Mesodermal cell (in vitro differentiated cells): ENCODE results near the gene TRIM45.

Experiments
- H3K27ac ChIP-seq: 2 replicates; pipeline ENCODE4 v1.7.0; 2013; ENCODE audit warnings: mild to moderate bottlenecking, low read depth, low read length, moderate library complexity; ENCODE audit not compliant: severe bottlenecking
- H3K36me3 ChIP-seq: 2 replicates; pipeline ENCODE4 v1.7.1; 2013; ENCODE audit warnings: mild to moderate bottlenecking, low read length, moderate library complexity; ENCODE audit not compliant: control insufficient read depth, insufficient read depth
- H3K4me1 ChIP-seq: one replicate; pipeline ENCODE4 v1.7.1; 2013; ENCODE audit warnings: mild to moderate bottlenecking, low read length; ENCODE audit not compliant: insufficient read depth, control insufficient read depth, poor library complexity, severe bottlenecking
- H3K4me3 ChIP-seq: 2 replicates; pipeline ENCODE4 v1.7.0; 2013; ENCODE audit warnings: low read length, control low read depth, mild to moderate bottlenecking; ENCODE audit not compliant: insufficient read depth, poor library complexity, severe bottlenecking; ENCODE audit errors: extremely low read depth
- H3K9me3 ChIP-seq: 2 replicates; pipeline ENCODE4 v1.7.1; 2013; ENCODE audit warnings: mild to moderate bottlenecking, low read length, moderate library complexity; ENCODE audit not compliant: control insufficient read depth
- WGBS, 2 experiments: methylation state at CpG; one replicate each; pipeline ENCODE4 v1.1.5; 2013; ENCODE audit warnings: missing lambda C conversion rate in 2 of 2; ENCODE audit not compliant: insufficient coverage in 2 of 2; 5-methylcytosine and 5-hydroxymethylcytosine counted together

The TRIM45 gene

GRCh38 chr1:117101334-117101733 is 20.2 kb downstream of the TRIM45 start:
- H3K36me3 ChIP-seq = peaks cover 65% of the 10 kb centered on the region
- no CpG with 5 or more reads among the region's 1 CpG for WGBS, 2 experiments
- no peak overlapping the region for H3K4me3 ChIP-seq
- no peaks in the 10 kb centered on the region for H3K9me3 ChIP-seq
- H3K4me1 ChIP-seq = peaks cover 6% of the 10 kb centered on the region
- no peak overlapping the region for H3K27ac ChIP-seq

DNA sequence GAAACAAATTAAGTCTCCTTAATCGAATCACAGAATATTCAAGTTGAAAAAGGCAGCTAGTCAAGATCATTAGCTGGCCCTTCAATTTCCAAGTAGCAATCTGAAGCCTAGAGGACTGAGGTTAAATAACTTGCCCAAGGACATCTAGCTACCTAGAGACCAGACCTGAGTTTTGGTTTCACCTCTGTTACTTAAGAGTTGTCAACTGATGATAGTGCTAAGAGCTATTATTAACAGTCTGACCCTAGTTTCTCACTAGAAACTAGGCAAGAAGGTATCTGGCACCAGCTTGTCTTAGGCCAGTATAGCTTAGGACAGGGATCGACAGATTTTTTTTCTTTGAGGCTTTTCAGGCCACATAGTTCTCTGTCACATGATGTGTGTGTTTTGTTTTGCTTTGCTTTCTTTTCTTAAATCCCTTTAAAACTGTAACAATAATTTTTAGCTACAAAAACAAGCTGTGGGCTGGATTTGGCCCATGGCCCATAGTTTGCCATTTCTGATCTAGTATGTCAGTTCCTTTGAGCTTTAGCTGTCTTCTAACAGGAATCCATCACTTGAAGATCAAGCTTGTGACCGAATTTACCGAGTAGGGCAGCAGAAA is 23.2 kb downstream of the TRIM45 start:
- H3K4me1 ChIP-seq = peaks cover 16% of the 10 kb centered on the region
- H3K4me3 ChIP-seq = no peak overlapping the region
- WGBS, 2 experiments = 96% methylated on average over 3 of the region's 4 CpGs; no CpG with 5 or more reads in 1 of the 2 experiments
- peaks cover 75% of the 10 kb centered on the region for H3K36me3 ChIP-seq
- no peak overlapping the region for H3K27ac ChIP-seq
- H3K9me3 ChIP-seq = no peaks in the 10 kb centered on the region

DNA sequence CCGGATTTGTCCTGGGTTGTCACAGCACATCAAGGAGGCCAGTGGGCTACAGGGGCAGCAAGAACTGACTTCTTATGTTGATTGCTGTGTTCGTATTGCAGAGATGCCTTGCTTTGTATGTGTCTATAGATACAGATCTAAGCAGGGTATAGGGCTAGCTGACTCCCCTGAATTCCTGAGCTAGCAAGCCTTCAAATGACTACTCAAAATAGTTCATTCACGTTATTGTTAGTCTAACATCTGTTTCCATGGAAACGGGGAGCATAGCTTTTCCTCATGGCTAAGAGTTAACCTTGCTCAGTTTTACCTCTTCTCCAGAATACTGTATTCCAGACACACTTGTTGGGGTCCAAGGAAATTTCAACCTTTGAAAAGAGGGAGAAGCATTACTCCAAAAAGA is 24.1 kb downstream of the TRIM45 start:
- H3K9me3 ChIP-seq = no peaks in the 10 kb centered on the region
- peaks cover 67% of the 10 kb centered on the region for H3K36me3 ChIP-seq
- H3K4me3 ChIP-seq = no peak overlapping the region
- WGBS, 2 experiments = 87 to 96% methylated on average over 2 of the region's 4 CpGs
- peaks cover 22% of the 10 kb centered on the region for H3K4me1 ChIP-seq
- H3K27ac ChIP-seq = no peak overlapping the region

DNA sequence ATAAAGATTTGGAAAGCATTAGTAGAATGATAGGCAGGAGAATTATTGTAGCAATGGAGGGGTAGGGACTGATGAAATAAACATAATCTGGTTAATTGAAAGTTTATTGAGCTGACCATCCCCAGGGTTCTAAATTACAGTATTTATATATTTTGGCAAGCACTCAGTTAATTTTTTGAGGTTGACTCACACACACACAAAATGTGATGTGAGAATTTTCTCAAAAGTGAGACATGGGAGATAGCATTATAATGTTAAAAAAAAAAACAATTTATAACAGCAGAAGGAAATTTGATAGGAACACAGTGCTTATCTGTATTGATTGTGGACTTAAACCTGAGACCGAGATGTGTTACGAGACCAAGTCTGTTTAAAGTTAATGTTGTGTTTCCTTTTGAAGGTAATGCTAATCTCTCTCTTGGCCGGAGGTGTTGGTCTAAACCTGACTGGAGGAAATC is 24.6 kb downstream of the TRIM45 start:
- Histone ChIP-seq H3K9me3 (no peaks in the 10 kb centered on the region), H3K4me3 (no peak overlapping the region), H3K4me1 (peaks cover 27% of the 10 kb centered on the region), H3K27ac (no peak overlapping the region), H3K36me3 (peaks cover 64% of the 10 kb centered on the region)
- WGBS, 2 experiments = 91 to 92% methylated on average over 2 to 3 of the region's 3 CpGs

DNA sequence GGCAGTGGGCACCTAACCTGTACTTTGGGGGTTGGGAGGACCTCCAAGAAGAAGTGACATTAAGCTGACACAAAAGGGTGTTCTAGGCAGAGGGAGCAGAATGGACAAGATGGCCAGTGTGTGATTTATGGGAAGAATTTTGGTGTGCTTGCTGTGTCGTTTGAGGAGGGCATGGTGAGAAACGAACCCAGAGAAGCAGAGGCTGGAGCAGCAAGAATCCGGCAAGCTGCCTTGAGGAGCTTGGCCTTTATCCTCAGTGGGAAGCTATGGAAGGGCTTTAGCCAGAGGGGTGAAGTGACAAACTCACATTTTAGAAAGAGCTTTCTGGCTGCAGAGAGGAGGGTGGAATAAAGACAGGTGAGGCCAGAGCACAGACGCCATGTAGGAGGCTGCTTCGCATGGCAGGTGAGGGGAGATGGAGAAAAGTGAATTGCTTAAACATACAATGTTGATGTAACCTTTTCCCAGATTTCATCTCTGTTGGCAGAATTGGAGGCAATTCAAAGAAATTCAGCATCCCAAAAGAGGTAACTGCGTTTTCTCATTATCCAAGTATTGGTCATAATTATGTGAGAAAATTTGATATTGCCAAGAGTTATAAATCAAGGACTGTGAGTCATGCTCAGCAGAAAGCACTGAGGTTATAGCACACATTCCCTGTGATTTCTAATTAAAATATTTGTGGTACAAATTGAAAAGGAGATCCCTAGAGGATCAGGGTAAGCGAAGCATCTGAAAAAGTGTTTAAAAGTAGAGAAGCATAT is 26.5 kb downstream of the TRIM45 start:
- Histone ChIP-seq H3K36me3 (peaks cover 63% of the 10 kb centered on the region), H3K9me3 (no peaks in the 10 kb centered on the region), H3K27ac (no peak overlapping the region), H3K4me1 (peaks cover 27% of the 10 kb centered on the region), H3K4me3 (no peak overlapping the region)
- 96% methylated on average over 5 to 6 of the region's 7 CpGs for WGBS, 2 experiments

GRCh38 chr1:117093870-117094621 is 27.5 kb downstream of the TRIM45 start:
- H3K4me1 ChIP-seq = peaks cover 27% of the 10 kb centered on the region
- 81 to 82% methylated on average over 2 to 5 of the region's 6 CpGs for WGBS, 2 experiments
- peak overlapping the region; percentile 96 for H3K27ac ChIP-seq
- peaks cover 63% of the 10 kb centered on the region for H3K36me3 ChIP-seq
- no peaks in the 10 kb centered on the region for H3K9me3 ChIP-seq
- H3K4me3 ChIP-seq = no peak overlapping the region

- Histone ChIP-seq H3K4me1 (peaks cover 27% of the 10 kb centered on the region), H3K36me3 (peaks cover 60% of the 10 kb centered on the region), H3K4me3 (no peak overlapping the region), H3K9me3 (no peaks in the 10 kb centered on the region), H3K27ac (peak overlapping the region; percentile 96)
- 45 to 46% methylated on average over 6 of the region's 7 CpGs for WGBS, 2 experiments
Measured at GRCh38 chr1:117093091-117093534, 28.4 kb downstream of the TRIM45 start.

- Histone ChIP-seq H3K27ac (peak overlapping the region; percentile 96), H3K4me3 (no peak overlapping the region), H3K9me3 (no peaks in the 10 kb centered on the region), H3K4me1 (peaks cover 27% of the 10 kb centered on the region), H3K36me3 (peaks cover 60% of the 10 kb centered on the region)
- WGBS, 2 experiments = 88 to 93% methylated on average over 5 of the region's 5 CpGs
Measured at GRCh38 chr1:117092594-117092993, 29.0 kb downstream of the TRIM45 start.

GRCh38 chr1:117089996-117090395 is 31.6 kb downstream of the TRIM45 start:
- Histone ChIP-seq H3K27ac (no peak overlapping the region), H3K4me3 (no peak overlapping the region), H3K4me1 (peaks cover 21% of the 10 kb centered on the region), H3K36me3 (peaks cover 61% of the 10 kb centered on the region), H3K9me3 (no peaks in the 10 kb centered on the region)
- 55 to 90% methylated on average over 1 of the region's 2 CpGs for WGBS, 2 experiments

DNA sequence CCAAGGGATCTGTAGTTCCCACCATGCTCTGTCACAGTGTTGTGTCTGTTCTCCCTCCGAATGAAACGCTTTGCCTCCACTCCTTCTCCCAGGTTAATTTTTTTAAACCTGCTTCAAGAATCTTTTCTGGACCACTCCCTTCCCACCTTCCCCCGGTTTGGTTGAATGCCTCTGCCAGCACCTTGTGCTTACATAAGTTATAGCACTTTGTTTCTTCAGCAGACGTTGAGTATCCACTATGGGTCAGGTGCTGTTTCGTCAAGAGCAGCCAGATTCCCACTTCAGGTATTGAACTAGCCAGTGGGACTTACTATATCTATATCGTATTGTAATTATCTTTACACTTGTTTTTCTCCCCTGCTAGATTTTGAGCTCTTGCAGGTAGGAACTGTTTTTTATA is 33.9 kb downstream of the TRIM45 start:
- Histone ChIP-seq H3K9me3 (no peaks in the 10 kb centered on the region), H3K4me3 (no peak overlapping the region), H3K27ac (no peak overlapping the region), H3K36me3 (peaks cover 58% of the 10 kb centered on the region), H3K4me1 (peaks cover 7% of the 10 kb centered on the region)
- 96 to 99% methylated on average over 4 of the region's 6 CpGs for WGBS, 2 experiments
